Central memory CD4-positive, alpha-beta T cell (primary cell): Measurements from ENCODE around the gene SLC25A43.
A peak's percentile ranks its signal among the peaks of the same experiment; 100 is the strongest.
"Not testable (repeated sequence)": the region's sequence is repeated elsewhere in the genome, so short reads cannot be mapped to it uniquely, and the experiment has no call there.

Experiments
- DNase-seq: peaks from one replicate; pipeline ENCODE4 v3.0.0; 2022

SLC25A43 gene

DNA sequence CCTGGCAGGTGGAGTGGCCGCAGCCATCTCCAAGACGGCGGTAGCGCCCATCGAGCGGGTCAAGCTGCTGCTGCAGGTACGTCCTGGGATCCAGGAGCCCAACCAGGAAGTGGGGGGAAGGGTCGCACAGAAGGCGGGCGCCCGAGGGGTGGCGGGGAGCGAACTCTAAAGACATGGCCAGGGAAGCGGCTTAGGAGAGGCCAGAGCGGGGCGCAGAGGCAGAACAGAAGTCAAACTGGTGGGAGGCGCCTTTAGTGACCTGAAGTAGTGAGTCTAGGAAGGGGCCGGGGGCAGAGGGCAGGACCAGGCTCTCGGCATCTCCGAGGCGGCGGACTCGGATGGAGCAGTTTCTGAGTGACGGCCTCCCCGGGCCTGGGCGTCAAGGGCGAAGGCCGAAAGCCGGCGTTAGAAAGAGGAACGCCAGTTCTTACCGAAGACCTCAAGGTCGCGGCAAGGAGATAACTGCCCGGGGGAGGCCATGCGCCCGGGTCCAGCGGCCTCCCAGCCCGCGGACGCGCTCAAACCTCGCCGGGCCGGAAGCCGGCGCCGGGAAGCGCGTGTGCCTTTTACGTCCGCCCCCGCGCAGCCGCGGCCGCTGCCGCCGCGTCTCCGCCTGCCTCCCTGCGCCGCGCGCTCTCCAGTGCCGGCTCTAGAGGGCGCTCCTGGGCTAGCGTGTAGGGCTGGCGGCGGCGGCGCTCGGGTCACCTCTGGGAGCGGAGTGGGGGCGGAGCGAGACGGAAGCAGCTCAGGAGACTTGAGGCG is 69.6 kb downstream of the SLC25A43 start:
- DNase-seq: peak; percentile 84

DNA sequence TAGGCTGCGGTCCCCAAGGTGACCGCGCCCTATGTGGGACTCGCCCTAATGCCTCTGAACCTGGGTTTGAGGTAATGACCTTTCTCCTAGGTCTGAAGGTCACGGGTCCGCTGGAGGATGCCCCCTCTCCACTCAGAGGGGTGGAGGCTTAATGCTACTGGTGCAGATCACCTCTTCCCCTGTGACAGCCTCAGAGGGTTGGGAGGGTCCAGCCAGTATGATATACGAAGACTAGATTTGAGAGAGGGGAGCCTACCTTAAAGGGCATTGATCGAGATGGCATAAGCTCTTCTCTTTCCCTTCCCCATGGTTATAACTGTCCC is 70.1 kb downstream of the SLC25A43 start:
- no peak for DNase-seq

DNA sequence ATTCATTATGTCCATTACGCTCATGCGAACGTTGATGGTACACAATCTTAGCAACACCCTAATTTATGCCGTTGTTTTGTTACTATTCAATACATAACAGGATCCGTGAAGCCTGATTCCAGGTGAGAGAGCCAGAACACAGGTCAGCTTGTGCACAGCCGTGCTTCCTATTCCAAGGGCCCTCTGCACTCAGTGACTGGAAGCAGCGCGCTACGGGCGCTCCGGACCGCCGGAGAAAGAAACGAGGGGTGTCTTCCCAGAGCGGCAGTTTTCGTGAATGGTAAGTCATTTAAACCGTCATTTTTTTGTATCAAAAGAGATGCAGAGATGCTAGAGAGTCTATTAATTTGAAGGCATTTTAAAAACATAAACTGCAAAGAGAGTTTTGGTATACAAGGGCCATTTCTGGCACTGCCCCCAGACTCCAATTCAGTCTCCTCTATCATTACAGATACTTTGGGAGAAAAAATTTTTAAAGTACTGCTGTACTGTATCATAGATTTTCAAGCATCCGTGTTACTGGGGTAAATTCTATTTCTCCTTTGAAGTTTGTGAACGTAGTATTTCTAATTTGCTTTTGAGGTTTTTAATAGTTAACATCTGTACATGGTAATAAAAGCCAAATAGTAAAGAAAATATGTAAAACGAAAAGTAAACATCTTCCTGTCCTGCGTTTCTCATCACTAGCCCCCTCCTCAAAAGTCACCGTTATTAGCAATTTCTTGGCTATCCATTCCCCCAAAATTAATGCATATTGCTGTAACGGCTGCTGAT is 75.7 kb downstream of the SLC25A43 start:
- DNase-seq: no peak

DNA sequence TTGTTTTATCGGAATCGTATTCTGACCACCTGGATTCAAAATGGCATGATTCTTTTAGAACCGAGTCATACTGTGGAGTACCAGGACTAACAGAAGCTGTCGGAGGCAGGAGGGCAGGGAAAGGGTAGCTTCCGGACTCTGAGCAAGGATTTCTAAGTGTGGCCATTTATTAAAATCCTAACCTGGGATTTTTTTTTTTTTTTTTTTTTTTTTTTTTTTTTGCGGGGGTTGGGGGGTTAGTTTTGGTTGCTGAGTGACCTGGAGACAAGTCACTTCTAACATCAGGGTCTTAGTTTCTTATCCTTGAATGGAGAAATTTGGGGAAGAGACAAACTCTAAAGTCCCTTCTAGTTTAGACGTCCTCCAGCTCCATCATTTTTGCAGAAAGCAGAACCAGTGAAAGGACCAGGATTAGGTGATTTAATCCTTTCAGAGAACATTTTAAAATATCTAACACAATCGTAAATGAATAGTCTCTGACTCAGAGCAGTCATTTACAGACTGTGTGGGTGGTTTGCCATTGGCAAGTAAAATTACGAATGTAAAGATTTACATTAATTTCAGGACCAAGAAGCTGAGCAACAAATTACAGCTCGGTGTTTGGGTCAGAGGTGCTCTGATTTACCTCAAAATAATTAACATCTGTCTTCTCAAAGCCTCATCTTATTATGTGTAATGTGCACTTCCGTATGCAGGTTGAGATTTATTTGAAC is 76.4 kb downstream of the SLC25A43 start:
- DNase-seq: no peak

DNA sequence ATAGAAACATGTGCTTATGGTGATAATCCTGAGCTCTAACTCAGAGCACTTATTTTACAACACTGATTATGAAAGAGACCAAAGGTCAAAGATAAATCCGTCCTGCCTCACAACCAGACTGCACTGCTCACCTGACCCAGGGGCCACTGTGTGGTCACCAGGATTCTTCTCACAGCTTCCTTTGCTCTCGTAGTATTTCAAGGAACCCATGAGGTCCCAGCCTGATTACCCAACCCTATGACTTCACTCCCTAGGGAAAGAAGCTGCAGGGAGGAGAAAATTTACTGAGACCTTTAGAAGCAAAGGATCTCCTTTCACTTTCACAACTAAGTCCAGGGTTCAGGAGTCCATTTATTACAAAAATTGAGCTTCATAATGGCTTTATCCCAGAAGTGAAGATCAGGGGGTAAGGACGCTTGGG is 78.7 kb downstream of the SLC25A43 start:
- no peak for DNase-seq

DNA sequence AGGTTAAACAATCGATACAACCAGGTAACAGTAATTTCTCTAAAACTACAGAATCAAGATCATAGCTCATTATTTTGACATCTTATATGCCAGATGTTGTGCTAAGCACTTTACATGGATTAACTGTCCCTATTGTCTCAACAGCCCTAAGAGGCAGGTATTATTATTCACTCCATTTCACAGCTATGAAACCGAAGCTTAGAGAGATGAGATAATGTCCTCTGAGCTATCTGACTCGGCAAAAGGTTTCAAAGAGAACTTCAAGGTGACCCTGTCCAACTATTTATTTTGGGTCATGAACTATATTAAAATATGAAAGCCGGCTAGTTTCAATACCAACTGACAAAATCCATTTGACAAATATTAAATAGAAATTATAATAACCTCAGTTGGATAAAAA is 79.4 kb downstream of the SLC25A43 start:
- DNase-seq: no peak

DNA sequence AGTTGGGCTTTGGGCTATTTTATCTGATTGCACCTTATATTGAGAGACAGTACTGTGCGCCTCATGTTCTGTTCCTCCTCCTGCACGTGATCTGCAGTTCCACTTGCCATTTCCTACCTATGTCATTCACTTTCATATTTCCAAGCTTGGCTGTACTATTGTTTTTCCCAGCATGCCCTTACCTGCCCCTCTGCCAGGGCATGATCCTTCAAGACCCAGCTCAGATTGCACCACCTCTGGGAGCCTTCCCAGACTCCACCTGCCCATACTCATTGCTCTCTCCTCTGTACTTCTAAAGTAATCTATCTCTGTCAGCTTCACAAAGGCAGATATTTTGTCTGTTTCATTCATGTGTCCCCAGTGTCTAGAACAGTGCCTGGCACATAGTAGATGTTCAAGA is 80.7 kb downstream of the SLC25A43 start:
- no peak for DNase-seq

DNA sequence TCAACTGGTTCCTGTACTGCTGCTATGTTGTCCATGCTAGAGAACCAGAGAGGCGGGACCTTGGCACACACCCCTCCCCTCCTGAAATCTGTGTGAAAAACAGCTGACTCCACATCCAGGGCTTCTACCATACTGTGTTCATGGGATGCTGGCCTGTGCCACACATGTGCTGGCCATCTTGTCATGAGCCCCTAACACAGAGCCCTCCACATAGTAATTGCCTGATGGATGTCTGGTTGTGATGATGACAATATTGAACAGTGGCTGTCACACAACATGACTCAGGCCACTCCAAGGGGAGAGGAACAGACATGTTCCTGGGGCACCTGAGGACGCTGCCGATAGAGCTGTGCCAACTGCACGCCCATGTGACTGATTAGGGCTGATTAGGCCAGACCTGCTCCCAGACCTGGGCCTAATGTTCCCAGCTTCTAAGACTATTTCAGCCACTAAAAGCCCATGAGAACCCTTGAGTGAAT is 82.2 kb downstream of the SLC25A43 start:
- no peak for DNase-seq

DNA sequence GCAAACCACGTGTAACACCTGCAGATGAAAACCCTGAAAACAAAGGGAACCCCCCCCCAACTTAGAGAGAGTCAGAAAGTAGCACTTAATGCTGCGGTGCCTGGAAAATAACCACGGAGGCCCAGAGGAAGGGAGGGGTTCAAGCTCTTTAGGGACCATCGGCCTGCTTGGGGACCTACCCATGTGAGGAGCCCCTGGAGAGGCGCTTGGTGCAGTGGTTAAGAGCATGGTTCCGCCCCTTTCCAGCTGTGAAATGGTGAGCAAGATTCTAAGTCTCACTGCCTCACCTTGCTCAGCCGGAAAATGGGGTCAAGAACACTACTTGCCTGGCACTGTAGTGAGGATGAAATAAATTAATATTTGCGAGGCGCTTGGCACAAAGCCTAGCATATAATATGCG is 82.9 kb downstream of the SLC25A43 start:
- DNase-seq: no peak

DNA sequence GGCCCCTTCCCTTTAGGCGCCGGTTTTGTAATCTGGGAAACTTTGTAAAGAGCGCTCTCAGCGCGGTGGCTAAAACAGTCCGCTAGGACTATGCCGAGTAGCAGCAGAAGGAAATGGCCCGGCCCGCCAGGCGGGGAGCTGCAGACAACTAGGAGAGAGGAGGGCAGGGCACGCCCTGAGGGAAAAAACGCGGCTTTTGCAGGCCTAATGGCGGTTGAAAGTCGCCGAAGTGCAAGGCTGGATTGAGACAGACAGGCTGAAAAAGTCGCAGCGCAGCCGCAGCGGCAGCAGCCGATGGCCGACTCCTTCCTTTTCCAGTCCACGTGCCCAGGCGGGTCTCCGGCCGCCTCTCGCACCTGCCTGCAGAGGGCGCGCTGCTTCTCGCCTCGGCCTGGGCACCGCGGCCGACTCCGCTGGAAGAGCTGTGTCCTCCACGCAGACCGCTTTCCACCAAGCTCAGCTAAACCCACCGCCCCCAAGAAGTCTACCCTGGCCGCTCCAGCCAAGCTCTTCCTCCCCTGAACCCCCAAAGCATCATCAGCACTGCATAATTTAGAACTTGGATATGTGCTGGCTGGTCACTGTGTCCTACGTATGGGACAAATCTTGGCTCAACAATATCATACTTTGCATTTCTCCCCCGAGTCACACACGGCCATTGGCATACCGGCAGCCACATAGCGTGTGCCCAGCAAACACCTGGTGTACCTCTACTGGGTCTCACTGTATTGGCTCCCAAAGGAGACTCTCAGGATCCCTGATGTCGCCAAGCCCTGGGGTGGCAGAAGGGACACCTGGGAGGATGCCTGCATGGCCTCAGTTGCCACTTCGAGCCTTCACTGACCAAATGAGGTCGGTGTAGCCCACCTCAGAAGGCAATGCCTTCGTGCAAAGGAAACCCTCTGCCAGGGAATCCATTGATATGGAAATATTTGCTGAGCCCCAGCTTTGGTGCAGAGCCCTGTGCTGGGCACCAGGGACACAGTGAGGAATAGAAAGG is 83.6 kb downstream of the SLC25A43 start:
- peak; percentile 55 for DNase-seq

DNA sequence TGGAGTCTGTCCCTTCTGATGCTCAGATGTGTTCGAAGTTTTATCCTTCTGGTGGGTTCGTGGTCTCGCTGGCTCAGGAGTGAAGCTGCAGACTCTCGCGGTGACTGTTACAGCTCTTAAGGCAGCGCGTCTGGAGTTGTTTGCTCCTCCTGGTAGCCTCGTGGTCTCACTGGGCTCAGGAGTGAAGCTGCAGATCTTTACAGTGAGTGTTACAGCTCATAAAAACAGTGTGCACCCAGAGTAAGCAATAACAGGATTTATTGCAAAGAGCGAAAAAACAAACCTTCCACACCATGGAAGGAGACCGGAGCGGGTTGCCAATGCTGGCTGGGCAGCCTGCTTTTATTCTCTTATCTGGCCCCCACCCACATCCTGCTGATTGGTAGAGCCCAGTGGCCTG is 87.6 kb downstream of the SLC25A43 start:
- no peak for DNase-seq

DNA sequence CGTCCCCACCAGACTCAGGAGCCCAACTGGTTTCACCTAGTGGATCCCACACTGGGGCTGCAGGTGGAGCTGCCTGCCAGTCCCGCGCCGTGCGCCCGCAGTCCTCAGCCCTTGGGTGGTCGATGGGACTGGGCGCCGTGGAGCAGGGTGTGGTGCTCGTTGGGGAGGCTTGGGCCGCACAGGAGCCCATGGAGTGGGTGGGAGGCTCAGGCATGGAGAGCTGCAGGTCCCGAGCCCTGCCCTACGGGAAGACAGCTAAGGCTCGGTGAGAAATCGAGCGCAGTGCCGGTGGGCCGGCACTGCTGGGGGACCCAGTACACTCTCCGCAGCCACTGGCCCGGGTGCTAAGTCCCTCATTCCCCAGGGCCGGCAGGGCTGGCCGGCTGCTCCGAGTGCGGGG is 88.6 kb downstream of the SLC25A43 start:
- not testable (repeated sequence) for DNase-seq

DNA sequence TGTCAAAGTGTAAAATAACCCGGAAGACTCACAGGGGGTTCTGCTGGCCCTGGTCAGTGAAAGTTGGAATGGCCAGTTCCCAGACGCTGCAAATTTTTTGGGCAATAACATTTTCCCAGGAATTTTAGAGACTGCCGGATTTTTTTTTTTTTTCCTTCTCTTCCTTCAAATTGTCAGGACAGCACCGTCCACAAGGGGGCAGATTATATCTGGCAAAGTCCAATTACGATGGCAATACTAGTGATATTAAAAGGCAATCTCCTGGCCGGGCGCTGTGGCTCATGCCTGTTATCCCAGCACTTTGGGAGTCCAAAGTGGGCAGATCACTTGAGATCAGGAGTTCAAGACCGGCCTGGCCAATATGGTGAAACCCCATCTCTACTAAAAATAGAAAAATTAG is 89.6 kb downstream of the SLC25A43 start:
- DNase-seq: peak; percentile 22

DNA sequence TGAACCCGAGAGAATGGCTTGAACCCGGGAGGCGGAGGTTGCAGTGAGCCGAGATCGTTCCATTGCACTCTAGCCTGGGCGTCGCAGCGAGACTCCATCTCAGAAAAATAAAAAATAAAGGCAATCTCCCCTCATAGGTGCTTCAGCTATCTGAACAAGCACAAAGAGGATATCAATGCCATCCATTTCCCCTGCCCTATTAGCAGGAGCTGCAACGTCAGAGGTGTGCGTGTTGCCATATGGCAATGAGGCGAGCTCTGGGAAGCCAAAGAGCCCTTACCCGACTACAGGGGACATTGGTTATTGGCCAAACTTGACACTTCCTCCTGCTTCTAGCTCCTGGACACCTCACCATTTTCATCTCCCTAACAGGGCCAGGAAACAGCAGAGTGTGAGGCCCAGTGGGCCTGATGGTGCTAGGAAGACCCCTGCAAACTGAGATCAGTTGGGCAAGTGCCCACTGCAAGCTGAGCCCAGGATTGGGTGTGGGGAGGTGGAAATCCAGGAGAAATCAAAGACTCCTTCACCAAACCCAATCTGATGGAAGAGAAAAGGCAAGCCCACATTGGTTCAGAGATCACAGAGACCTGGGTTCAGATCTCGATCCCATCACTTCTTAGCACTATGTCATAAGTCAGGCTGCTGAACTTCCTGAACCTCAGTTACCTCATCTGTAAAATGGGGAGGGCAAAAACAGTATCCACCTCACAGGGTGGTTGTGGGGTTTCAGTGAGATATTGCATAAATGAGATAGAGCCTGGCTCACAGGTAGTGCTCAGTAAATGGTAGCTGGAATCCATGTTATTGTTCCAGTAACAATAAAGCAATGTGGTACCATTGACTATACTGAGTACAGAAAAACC is 90.3 kb downstream of the SLC25A43 start:
- no peak for DNase-seq

DNA sequence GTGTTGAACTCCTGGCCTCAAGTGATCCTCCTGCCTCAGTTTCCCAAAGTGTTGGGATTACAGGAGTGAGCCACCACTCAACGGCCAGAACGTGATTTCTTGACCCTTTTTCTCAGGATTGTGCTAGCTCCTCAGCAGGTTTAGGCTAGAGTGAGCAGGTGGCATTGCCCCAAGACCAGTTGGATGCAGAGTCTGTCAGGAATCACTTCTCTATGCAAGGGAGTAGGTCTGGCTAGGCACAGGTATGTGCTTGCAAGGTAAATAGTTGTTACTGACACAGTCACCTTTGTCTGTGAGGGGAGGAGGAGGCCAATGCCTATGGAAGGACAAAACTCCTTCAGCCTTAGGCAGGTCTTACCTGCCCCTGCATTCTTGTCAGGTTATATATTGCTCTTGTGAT is 93.3 kb downstream of the SLC25A43 start:
- no peak for DNase-seq

DNA sequence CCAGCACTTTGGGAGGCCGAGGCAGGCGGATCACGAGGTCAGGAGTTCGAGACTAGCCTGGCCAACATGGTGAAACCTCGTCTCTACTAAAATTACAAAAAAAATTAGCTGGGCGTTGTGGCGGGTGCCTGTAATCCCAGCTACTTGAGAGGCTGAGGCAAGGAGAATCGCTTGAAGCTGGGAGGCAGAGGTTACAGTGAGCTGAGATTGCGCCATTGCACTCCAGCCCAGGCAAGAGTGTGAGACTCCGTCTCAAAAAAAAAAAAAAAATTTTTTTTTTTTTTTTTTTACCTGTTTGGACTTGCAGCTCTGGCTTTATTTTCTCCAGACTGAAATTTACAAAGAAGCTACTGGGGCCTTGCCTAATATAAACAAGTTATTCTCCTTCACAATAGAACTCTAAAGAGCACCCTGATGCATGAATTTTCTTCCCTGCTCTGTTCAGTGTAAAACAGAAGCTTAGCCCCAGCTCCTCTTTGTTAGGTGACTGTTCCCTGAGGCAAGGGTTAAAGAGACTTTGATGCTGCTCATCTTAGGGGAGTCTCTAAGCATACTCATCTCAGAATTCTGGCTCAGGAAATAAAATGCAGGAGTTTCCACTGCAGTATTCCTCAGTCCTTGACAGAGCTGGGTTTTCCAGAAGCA is 94.8 kb downstream of the SLC25A43 start:
- DNase-seq: not testable (repeated sequence)

DNA sequence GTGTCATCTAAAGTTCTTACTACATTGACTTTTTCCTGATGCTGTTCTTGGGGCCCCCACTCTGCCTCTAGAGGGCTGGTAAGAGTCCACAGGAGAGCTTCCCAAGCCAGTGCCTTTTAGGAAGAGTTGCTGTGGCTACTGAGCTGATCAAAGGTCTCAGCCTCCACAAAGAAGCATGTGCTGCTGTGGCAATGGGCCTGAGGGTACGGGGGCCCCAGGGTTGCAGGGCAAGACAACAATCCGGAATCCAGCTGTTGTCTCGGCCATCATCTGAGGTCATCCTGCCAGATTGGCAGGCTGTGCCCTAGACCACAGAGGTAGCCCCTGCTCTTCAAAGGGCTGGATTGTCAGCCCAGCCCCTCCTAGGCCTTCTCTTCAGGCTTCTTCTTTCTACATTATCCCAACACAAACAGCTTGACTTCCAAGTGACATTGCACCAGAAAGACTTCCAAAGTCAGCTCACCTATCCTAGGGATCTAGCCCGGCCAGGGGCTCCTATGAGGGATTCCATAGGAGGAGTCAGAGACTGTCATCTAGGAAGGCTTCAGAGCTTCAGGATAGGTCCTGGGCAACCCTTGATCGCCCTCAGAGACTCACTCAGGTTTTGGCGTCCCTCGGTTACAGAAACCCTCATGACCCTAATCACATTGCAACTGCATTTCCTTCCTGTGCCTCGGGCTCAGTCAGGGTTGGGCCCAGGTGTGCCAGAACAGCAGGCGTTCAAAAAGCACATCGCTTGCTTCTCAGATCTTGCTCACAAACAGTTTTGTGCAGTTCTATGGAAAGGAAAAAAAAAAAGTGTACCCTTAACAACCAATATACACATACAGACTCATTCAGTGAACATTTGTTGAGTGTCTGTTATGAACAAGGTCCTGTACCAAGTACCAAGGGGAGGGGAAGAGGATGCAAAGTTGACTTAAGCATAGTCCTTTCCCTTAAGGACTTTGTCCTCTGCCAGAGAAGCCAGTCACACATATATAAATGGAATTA is 96.9 kb downstream of the SLC25A43 start:
- DNase-seq: peak; percentile 8

DNA sequence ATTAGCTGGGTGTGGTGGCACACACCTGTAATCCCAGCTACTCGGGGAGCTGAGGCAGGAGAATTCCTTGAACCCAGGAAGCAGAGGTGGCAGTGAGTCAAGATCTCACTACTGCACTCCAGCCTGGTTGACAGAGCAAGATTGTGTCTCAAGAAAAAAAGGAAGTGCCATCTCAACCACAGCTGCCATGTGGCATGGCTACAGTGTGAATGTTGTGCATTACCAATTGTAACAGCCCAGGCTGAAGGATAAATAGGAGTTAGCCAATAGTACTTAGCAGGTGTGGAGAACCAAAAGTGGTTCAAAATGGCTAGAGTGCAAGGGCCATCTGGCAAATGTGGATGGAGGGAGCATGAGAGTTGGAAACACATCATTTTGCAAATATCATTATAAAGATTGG is 98.0 kb downstream of the SLC25A43 start:
- DNase-seq: no peak

DNA sequence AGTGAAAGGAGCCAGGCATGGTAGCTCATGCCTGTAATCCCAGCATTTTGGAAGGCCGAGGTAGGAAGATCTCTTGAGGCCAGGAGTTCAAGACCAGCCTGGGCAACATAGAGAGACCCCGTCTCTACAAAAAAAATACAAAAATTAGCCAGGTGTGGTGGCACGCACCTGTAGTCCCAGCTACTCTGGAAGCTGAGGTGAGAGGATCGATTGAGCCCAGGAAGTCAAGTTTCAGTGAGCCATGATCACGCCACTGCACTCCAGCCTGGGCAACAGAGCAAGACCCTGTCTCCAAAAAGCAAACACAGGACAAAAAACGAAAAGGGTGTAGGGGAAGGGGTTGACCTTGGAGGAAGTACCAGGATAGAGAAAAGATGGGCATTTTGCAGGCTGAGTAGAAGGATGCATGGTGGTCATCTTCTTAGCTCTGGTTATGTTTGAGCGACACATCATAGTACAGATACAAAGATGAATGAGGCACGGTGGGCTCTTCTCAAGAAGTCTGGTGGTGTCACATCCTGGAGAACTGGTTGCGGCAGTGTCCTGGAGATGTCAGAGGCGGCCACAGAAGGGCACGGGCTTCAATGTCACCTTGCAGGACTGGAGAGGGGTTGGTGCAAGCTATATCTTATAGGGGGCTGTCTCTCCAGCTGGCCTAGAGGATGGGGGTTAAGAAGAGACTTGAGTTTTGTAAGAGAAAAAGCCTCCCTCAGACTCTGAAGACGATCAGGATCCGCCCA is 101.1 kb downstream of the SLC25A43 start:
- DNase-seq: no peak
